ENCODE measurements around the gene HEATR5A. TPM values are rescaled to one million over a fixed set of nuclear protein-coding genes. Genes with fewer than 3 reads are reported as not detected.

HEATR5A gene
- total and polyA plus RNA-seq, 2 of the 13 experiments (the other 11 are each of a cell fraction or from before 2014, with no cell fraction given), result 36.4 to 105 TPM

- TF ChIP-seq KDM2A (CRISPR knock-in tag; IDR thresholded peaks at IDR 0.05; ENCODE audit: borderline replicate concordance, low read depth) (peak; percentile 99), ZHX1 (CRISPR knock-in tag; IDR thresholded peaks at IDR 0.05; ENCODE audit: low read depth) (peak; percentile 97), ZNF468 (CRISPR knock-in tag; IDR thresholded peaks at IDR 0.05) (peak; percentile 95), KAT2B (IDR thresholded peaks at IDR 0.05; ENCODE audit: borderline replicate concordance, low read depth, low read length) (peak; percentile 29; the same call in 1 of the 2 replicates), ZNF569 (CRISPR knock-in tag; IDR thresholded peaks at IDR 0.05; ENCODE audit: borderline replicate concordance) (no peak; the same call in 1 of the 2 replicates), HES4 (CRISPR knock-in tag; IDR thresholded peaks at IDR 0.05; ENCODE audit: borderline replicate concordance) (0 out of 2 replicates have a peak, but pooled peaks have one; percentile 26), MAFK (conservative IDR thresholded peaks at IDR 0.05 in 1 of 2, IDR thresholded peaks at IDR 0.05 in 1 of 2; ENCODE audit: low read length in 2 of 2) (peak; percentile 25 to 62), ZNF629 (CRISPR knock-in tag; conservative IDR thresholded peaks at IDR 0.05) (0 out of 2 replicates have a peak, but pooled peaks have one; percentile 37), ZBTB38 (CRISPR knock-in tag; IDR thresholded peaks at IDR 0.05) (peak; percentile 94), PRDM4 (CRISPR knock-in tag; IDR thresholded peaks at IDR 0.05; ENCODE audit: borderline replicate concordance) (0 out of 2 replicates have a peak, but pooled peaks have one; percentile 84), ZBTB7A (CRISPR knock-in tag; IDR thresholded peaks at IDR 0.05) (peak; percentile 99), ZFP1 (CRISPR knock-in tag; IDR thresholded peaks at IDR 0.05) (peak; percentile 89; the same call in 1 of the 2 replicates), EZH2 (conservative IDR thresholded peaks at IDR 0.05; ENCODE audit: low read depth, low read length) (no peak), ZNF747 (CRISPR knock-in tag; IDR thresholded peaks at IDR 0.05; ENCODE audit: borderline replicate concordance) (peak; percentile 93; the same call in 1 of the 2 replicates), GRHL1 (CRISPR knock-in tag; conservative IDR thresholded peaks at IDR 0.05) (peak; percentile 37; the same call in 1 of the 2 replicates), ZNF792 (CRISPR knock-in tag; IDR thresholded peaks at IDR 0.05) (peak; percentile 97), TEAD2 (CRISPR knock-in tag; IDR thresholded peaks at IDR 0.05) (peak; percentile 97), TFDP2 (CRISPR knock-in tag; IDR thresholded peaks at IDR 0.05) (peak; percentile 96), REPIN1 (CRISPR knock-in tag; IDR thresholded peaks at IDR 0.05; ENCODE audit: borderline replicate concordance, low read depth) (peak; percentile 100)
Observed at GRCh38 chr14:31420319-31421111, at the start of gene HEATR5A (continued).
